Stimulated activated CD8-positive, alpha-beta memory T cell treated with anti-CD3 and anti-CD28 coated beads, Interleukin-12 subunit alpha, Interleukin-12 subunit beta, amount 100 ng/mL, for 1 hour (primary cell): Measurements from ENCODE around the gene PGR.

Experiments
- DNase-seq: peaks from one replicate; pipeline ENCODE4 v3.0.0-alpha.2; 2020; ENCODE audit warnings: low read depth

Gene PGR

DNA sequence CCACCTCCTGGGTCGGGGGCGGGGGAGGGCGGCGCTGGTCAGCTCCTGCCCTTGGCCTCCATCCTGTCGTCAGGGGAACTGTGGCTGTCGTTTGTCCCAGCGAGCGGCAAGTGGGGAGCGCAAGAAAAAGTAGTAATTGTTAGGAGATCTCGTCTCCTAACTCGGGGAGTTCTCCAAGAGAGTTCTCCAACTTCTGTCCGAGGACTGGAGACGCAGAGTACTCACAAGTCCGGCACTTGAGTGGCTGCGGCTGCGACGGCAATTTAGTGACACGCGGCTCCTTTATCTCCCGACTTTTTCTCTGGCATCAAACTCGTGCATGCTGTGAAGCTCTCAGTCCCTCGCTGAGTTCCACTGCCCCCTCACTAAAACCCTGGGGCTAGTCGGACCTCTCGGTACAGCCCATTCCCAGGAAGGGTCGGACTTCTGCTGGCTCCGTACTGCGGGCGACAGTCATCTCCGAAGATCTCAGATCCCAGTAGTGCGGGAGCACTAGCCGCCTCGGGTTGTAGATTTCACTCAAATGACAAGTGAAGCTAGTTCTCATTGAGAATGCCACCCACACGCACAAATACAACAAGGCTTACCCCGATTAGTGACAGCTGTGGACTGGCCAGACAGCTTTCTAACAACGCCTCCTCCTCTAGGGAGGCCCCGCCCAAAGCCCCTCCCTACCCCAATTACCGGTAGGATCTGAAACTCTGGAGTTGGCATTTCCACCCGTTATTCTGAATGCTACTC is at the start of gene PGR:
PGR (minus strand) TSS at position 611 of the 741 bp plus-strand sequence. CDS start 743 bp downstream, outside the sequence.
- no peak for DNase-seq

DNA sequence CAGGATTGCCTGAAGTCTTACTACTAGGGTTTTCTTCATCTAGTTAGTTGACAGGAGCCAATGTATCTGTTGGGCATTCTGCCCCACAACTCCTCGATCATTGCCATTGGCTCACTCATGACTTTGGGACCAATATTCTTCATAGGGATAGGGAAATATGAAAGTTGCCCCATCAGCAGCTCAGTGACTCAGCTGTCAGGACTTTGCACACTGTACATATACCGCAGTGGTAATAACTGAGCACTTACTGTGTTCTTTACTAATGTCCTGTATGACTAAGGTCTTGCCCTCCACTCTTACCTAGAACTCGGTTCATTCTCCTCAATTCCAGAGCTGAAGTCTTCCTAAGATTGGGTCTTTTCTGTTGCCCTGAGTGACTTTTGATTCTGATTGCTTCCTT is 46.8 kb upstream of the PGR start:
- DNase-seq, result no peak

DNA sequence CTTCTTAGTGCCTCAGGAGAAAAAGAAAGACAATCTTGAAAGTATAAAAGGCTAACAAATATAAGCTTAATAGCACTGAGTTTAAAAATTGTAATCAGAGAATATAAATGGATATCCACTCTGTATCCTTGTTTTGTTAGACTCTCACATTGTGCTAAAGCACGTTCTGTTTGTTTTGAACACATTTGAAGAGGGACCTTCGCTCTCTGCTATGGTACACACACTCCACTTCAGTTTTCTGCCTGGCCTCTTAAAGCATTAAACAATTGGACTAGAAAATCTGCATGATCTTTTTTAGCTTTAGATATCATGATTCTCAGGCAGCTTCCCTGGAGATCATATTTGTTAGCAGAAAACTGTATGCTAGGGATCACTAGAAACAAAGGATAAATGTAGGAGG is 40.3 kb upstream of the PGR start:
- DNase-seq, result no peak

DNA sequence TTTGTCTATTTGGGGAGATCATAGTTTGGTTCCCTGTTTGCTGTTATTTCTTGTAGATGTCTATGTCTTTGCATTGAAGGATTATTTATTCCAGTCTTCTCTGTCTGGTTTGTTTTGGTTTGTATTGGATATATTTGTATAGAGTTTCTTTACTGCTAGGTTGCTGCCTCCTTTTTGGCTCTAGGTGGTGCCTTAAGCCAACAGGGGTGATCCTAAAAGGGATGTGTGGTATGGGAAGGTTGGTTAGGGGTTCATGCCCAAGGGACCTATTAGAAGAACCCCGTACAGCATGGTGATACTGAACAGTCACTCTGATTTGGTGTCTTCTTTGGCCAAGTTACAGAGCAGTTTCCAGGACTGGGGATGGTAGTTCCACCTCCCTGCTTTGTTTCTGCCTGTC is 36.4 kb upstream of the PGR start:
- DNase-seq, result no peak

DNA sequence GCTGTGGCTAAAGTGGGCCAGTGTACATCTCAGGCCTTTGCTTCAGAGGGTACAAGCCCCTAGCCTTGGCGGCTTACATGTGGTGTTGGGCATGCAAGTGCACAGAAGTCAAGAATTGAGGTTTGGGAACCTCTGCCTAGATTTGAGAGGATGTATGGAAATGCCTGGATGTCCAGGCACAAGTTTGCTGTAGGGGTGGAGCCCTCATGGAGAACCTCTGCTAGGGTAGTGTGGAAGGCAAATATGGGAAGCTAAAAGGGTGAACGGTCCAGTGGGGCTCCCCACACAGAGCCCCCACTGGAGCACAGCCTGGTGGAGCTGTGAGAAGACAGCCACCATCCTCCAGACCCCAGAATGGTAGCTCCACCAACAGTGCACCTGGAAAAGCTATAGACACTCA is 28.5 kb upstream of the PGR start:
- DNase-seq, result no peak

DNA sequence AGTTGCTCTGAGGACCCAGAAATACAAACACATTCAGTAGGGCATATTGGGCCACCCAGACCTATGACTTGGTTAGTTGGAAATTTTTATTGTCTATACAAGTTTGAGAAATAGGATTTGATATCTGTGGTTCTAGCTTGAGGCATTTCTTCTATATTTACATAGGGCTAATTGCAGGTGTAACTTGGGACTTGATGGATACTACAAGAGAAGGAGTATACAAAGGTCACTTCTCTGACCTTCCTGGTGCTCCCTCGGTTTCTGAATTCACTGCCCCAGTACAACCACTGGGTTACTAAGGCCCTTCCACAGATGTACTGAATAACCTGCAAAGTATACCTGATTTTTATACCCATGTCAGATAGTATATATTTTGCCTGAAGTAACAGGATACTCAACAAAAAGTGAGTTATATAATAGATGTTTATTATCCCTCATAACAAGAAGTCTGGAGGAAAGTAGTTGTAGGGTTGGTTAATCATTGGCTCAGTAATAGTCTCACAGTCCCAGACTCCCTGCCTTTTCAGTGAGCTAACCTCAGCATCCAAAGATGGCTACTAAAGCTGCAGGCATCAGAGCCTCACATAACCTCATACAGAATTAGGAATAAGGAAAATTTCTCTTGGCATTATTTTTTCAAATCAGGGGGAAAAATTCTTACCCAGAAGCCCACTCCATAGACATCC is 8.8 kb upstream of the PGR start:
- DNase-seq, result no peak

DNA sequence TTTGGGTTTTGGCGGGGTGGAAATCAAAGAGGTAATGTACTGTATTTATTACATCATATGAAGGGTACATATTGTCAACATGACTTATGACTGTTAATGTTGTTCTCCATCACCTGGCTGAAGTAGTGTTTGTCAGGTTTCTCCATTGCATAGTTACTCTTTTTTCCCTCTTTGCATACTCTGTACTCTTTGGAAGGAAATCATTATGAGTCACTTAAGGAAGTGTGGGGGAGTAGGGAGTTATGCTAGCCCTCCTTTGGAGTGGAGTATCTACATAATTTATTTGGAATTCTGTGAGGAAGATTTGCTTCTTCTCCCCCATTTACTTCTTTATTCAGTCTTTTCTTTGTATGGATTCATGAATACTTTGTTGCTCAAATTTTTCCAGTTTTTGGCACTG is 3.6 kb upstream of the PGR start:
- DNase-seq, result no peak

DNA sequence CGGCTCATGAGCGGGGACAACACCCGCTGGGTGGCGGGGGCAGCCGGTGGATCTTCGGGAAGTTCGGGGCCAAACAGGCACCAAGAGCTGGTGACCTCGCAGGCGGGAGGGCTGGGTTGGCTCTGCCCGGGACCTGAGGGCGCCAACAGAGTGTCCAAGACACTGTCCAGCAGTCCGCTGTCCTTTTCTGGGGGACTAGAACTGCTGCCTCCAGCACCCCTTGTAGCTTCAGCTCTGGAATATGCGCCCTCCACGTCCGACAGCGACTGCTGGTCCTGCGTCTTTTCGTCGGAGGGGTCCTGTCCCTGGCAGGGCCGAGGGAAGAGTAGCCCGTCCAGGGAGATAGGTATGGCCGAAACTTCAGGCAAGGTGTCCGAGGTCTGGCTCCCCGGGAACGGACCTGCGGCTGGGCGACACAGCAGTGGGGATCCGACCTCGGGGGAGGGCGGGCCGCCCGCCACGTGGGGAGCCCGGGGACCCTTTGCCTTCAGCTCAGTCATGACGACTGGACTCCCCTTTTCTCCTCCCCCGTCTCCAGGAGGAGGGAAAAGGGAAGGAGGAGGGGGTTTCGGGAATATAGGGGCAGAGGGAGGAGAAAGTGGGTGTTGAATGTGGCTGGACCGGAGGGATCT is 926 bp downstream of the PGR start:
- DNase-seq, result no peak

DNA sequence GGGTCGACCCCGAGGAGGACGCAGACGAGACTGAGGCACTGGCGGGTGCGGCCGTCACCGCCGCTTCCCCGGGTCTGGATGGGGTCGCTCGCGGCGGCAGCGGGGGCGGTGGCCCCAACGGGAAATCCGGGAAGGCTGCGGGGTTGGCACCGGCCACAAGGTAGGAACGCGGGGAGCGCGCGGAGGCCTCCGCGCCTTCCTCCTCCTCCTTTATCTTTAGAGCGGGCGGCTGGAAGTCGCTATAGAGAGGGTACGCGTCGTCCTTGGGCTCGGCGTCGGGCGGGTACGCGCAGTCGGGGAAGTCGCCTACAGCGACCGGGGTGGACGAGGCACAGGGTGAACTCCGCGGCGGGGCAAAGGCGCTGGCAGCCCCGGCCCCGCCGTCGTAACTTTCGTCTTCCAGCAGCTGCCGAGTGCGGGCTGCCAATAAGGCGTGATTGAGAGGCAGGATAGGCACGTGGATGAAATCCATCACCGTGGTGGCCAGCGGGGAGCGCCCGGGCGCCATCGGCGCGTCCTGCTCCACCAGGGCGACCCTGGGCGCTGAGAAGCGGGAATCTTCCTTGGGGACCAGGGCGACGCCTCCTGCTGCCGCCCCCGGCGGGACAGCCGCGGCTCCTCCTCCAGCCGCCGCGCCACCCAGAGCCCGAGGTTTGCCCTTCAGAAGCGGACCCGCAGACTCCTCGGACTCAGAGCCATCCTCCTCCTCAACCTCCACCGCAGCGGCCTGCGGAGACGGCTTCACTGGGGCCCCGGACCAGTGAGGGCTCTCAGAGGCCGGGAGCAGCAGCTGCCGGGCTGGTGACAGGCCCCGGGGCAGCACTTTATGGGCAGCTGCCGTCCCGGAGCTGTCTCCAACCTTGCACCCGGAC is 1.7 kb downstream of the PGR start:
- DNase-seq, result no peak

DNA sequence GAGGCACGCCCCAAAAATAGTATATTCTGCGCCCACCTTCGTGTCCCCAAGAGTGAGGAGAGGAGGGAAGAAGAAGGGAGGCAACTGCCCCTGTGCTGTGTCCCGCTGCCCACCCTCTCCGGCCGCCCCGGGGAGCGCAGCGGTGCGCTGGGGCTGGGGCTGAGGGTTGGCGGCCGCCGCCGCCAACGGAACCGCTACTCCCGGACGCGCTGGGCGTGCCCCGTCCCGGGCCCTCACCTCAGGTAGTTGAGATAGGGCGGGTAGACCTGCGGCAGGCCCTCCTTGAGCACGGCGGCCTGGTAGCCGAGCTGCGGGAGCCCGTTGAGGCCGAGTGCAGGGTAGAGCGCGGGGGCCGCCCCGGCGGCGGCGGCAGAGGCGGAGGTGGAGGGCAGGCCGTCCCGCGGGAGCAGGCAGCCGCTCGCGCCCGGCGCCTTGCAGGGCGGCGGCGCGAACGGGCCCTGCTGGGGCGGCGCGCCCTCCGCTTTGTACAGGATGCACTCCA is 2.4 kb downstream of the PGR start:
- no peak for DNase-seq

DNA sequence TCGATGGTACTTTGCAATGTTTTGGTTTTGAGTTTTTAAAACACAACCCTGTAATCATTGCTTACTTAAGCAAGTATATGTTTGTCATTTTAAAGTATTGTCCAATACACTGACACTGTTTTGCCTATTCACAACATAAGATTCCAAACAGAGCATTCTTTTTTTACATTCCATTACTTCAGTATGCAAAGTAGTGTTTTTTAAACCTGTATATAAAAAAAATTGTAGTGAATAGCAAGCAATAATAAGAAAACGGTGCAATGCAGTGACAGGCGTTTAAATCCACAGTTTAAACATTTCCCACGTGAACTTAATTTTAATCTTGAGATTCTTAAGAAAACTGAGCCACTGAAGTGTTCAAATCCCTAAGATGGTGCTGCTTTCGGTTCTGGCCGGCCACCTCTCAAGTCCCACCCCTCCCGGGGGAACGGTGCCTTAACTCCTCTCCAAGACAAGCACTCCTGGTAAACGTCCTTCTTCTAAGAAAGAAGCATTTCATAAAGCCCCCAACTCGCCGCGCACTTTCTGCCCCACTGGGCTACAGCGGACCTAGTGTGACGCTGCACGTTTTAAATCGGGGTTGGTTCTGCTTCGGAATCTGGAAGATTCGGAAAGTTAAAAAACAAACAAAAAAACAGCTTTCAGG is 2.9 kb downstream of the PGR start:
- no peak for DNase-seq

DNA sequence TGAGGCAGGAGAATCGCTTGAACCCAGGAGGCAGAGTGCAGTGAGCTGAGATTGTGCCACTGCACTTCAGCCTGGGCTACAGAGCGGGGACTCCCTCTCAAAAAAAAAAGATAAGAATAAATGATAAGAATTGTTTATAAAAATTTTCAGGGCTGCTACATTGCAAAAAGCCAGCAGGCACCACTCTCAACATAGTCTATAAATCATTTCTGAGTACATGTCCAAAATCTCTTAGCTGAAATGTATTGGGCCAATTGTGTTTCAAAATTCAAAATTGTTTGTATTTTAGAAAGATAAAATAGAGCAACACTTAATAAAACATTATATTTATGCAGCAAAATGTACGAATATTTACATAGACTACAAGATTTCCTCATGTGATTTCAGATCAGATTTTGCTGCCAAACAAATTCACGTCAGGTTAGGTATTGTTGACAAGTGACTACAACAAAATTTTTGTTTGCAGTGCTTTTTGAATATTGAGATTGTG is 13.9 kb downstream of the PGR start:
- DNase-seq, result no peak

DNA sequence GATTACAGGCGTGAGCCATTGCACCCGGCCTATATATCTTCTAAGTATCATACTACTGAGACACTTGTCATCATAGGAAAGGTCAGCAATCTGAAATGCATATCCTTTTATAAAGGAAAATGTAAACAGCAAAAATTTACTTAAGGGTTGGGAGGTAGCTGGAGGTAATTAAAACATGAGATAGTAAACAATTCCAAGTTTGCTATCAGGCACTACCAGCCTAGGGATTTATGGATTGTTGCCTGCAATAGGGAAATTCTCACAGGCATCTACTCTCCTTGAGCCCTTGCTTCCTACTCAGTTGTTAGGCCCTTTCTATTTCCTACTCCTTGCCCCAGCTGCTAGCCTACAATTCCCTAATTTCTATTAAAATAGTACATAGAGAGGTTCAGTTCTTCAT is 16.1 kb downstream of the PGR start:
- DNase-seq, result no peak

DNA sequence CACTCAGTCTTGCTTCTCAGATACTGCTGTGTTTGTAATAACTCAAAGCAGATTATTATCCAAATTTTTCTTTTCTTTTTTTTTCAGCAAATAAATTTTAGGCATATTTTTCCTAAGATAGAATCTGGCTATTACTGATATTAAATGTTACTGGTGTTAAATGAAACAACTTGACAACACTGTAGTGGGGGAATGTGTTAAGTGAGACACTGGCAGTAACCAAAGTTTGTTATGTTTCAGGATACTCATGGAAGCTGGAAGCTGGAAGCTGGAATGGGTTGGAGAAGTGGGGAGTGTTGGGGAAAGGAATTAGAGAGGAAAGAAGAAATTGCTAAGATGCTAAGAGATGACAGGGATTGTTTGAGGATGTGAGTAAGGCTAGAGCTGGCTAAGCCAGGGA is 24.9 kb downstream of the PGR start:
- DNase-seq, result no peak

DNA sequence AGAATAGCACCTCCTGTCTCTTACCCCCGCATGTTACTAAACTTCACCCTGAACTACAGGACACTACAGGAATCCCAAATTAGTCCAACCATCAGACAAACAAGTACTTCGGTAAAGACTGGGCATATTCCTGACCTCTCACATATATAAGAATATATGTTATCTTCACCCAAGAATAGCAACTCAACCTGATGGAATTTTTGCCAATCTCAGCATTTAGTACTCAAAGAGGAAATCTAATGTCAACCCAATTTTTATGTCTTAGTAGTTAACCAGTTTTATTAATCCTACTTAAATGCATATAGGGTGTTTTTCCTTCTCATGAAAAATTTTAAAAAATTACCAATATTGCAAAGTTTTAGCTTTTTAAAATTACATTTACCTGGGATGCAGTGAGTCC is 26.2 kb downstream of the PGR start:
- no peak for DNase-seq

DNA sequence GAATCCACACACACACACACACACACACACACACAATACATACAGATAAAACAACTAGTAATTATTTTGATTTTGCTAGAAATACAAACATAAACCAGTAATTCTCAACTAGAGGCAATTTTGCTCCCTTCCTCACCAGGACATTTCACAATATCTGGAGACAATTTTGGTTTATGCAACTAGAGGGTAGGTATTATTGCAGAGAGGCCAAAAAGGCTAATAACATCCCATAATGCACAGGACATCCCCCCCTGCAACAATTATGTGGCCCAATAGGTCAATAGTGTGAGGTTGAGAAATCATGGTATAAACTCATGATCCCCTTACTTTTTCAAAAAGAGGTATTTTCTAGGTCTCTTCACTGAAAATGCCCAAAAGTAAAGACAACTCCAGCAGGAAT is 29.0 kb downstream of the PGR start:
- DNase-seq, result no peak

DNA sequence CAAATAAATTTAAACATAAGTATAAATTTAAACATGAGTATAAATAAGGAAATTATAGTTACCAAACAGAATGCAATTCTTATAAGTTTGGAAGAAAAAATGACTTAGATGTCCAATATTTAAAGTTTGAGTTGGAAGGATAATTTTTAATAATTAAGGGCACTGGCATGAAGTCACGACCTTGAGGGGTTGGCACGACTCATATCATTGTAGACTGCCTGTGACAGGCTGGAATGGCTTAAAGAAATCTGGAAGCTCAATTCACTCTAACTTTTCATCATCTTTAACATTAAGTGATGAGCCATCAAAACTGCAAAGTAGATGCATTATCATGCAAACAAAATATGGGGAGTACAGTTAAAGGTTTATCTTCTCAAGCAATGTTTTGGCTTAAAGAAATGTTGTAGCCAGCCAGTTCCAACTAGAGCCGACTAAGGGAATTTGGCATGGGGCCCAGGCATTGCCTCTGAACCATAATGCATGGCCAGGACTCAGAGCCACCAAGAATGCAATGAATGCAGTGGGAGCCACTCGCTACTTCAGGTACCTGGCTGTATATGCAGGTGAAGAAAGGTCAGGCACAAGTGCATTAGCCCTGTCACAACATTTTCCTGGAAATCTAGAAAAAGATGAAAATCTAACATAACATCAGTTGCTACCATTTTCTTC is 33.4 kb downstream of the PGR start:
- no peak for DNase-seq

DNA sequence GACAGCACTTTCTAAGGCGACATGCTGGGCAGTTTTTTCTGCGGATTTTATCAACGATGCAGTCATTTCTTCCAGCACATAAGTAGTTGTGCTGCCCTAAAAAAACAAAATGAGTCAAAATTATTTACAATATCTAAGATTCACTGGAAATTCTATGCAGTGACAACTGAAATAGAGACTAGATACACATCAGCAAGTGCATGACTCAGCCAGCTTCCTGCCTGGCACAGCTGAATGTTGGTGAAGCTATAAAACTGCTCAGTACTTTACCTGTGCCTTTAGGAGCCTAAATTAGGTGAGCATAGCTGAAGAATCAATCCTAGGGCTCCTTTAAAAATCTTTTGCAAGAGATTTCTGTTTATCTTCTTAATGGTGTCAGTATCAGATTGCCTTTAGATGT is 37.8 kb downstream of the PGR start:
- DNase-seq, result no peak

DNA sequence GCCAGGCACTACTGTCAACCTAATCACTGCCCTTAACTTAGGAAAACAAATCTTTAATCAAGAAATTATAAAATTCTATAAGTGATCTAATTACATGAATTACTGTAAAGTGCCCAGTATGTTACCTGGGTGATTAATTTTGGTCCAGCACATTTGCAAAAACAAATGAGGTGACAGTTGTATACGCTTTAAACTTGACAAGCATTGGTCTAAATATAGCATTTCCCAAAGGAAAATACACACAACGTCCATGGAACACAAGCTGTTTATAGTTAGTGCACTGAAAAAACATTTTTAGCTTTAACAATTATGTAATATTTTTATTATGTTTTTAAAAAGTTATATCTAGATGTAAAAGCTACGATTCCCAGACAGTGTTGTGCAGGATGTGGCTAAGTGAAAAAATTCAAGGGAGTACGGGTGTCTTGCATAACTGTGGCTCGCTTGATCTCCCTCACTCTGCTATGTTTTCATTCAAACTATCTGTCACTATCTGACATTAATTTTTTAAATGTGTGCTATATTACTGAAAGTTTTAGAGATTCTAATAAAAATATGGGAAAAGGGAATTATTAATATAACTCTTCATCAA is 38.8 kb downstream of the PGR start:
- no peak for DNase-seq

DNA sequence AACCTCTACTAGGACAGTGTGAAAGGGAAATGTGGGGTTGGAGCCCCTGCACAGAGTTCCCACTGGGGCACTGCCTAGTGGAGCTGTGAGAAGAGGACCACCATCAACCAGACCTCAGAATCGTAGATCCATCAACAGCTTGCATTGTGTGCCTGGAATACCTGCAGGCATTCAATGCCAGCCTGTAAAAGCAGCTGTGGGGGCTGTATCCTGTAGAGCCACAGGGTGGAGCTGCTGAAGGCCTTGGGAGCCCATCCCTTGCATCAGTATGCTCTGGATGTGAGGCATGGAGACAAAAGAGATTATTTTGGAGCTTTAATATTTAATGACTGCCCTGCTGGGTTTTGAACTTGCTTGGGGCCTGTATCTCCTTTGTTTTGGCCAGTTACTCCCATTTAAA is 46.3 kb downstream of the PGR start:
- no peak for DNase-seq

DNA sequence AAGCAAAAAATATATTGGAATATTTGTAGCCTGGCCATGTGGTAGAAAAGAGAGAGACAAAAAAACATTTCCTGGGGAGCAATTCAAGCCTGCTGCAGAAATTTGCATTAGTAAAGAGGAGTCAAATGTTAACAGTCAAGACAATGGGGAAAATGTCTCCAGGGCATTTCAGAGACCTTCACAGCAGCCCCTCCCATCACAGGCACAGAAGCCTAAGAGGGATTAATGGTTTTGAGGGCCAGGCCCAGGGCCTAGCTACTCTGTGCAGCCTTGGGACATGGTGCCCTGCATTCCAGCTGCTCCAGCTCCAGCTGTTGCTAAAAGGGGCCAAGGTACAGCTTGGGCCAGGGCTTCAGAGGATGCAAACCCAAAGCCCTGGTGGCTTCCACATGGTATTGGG is 46.8 kb downstream of the PGR start:
- DNase-seq, result no peak
